Calu3 (cell line): ENCODE data around the gene HAUS7. TPM values are rescaled to one million over a fixed set of nuclear protein-coding genes. Genes with fewer than 3 reads are reported as not detected.

Source experiments
- Bru-seq: library from RNA; stranded (reverse); fragments of 400-500 nt; gene quantifications from one replicate; lab custom pipeline; 2021; lab: Mats Ljungman, UMichigan
- BruChase-seq, 2 experiments: library from RNA; stranded (reverse); fragments of 400-500 nt; gene quantifications; one replicate each; lab custom pipeline; 2021; lab: Mats Ljungman, UMichigan
- BruUV-seq: library from RNA; stranded (reverse); fragments of 400-500 nt; replicated peaks from 2 replicates; lab custom pipeline; 2021; lab: Mats Ljungman, UMichigan
- CTCF ChIA-PET: fragments of 300-600 bp; sonication (Branson Sonifier 250); formaldehyde crosslinking; loops from one replicate; lab custom pipeline; 2022; ENCODE audit warnings: antibody characterized with exemption; lab: Charles Lee
- DNase-seq: peaks from one replicate; pipeline ENCODE4 v3.0.0; 2022
- H3K27ac Mint-ChIP-seq: one replicate; pipeline ENCODE4 v1.8.0; 2022; ENCODE audit warnings: mixed read lengths; ENCODE audit not compliant: unreplicated experiment
- H3K27me3 Mint-ChIP-seq: one replicate; pipeline ENCODE4 v1.8.0; 2022; ENCODE audit warnings: mixed read lengths; ENCODE audit not compliant: unreplicated experiment
- H3K36me3 Mint-ChIP-seq: one replicate; pipeline ENCODE4 v1.8.0; 2022; ENCODE audit warnings: mild to moderate bottlenecking, moderate library complexity, mixed read lengths; ENCODE audit not compliant: insufficient read depth, unreplicated experiment
- H3K4me1 Mint-ChIP-seq: one replicate; pipeline ENCODE4 v1.8.0; 2022; ENCODE audit warnings: mild to moderate bottlenecking, low read depth, mixed read lengths; ENCODE audit not compliant: unreplicated experiment
- H3K4me3 Mint-ChIP-seq: one replicate; pipeline ENCODE4 v1.8.0; 2022; ENCODE audit warnings: mild to moderate bottlenecking, low read depth, moderate library complexity, mixed read lengths; ENCODE audit not compliant: unreplicated experiment
- H3K9me3 Mint-ChIP-seq: one replicate; pipeline ENCODE4 v1.8.0; 2022; ENCODE audit warnings: low read depth, mixed read lengths; ENCODE audit not compliant: unreplicated experiment
- CTCF ChIP-seq: fragments of 200-600 bp; IDR thresholded peaks from one replicate; pipeline ENCODE4 v1.8.0; 2022; ENCODE audit warnings: antibody characterized with exemption; ENCODE audit not compliant: unreplicated experiment
- intact Hi-C: fragments of 100-400 bp; cut with micrococcal nuclease; formaldehyde crosslinking; loops from one replicate; pipeline ENCODE4 v1.10.0; 2022; ENCODE audit not compliant: unreplicated experiment
- long read RNA-seq: library from polyadenylated mRNA; stranded (forward); transcript quantifications from one replicate; pipeline ENCODE4 v2.0.0, GENCODE V29; 2022
- total RNA-seq: library from RNA; stranded (reverse); gene quantifications from 2 replicates; pipeline ENCODE4 v1.2.3, GENCODE V29; 2022

Gene HAUS7
- 38.6 and 40.7 TPM in 2 replicates for total RNA-seq
- Bru-seq, nascent RNA, result percentile 23 among the genes with signal in this experiment
- percentile 16 among the genes with signal in this experiment for BruChase-seq, experiment 1, labeled RNA remaining after a 6-hour chase
- BruChase-seq, experiment 2, labeled RNA remaining after a 2-hour chase, result percentile 21 among the genes with signal in this experiment
- long read RNA-seq, transcript HAUS7-202 (10 exons, 1,363 nt), result major isoform, 43 of 47 reads
- long read RNA-seq, partial matches to known transcripts, result 1 of 47 reads
- long read RNA-seq, other reads (novel, unspliced or antisense), result 3 of 47 reads

- peak within 1 kb of the TSS; percentile 23 for H3K27ac Mint-ChIP-seq
- peak within 1 kb of the TSS; percentile 73 for H3K4me3 Mint-ChIP-seq
- H3K36me3 Mint-ChIP-seq, result peaks cover 13% of the 10 kb centered on the region
- CTCF ChIA-PET, result interaction anchor here (0.6 to 1.0 kb wide), 5 partner anchors 10 to 197 kb away, joined by 3 to 4 read pairs (median 3); no protein-coding TSS in a partner anchor
- peak; percentile 89 for DNase-seq
- no peaks in the 10 kb centered on the region for H3K9me3 Mint-ChIP-seq
- BruUV-seq, result no TSS peak
- H3K27me3 Mint-ChIP-seq, result peaks cover 30% of the 10 kb centered on the region
- intact Hi-C loops, result loop anchor here (1.0 kb wide), 1 partner anchor 37 kb away; no protein-coding TSS in a partner anchor
- TF ChIP-seq CTCF, result peak; percentile 47
- H3K4me1 Mint-ChIP-seq, result no peaks in the 10 kb centered on the region
These were observed at the start of gene HAUS7 for GRCh38 chrX:153470411-153471363. Gene HAUS7, minus strand, starts transcription at chrX:153470576. Its CDS starts 19 bp downstream, at chrX:153470557.

GRCh38 chrX:153519569-153520286 lies 49.4 kb upstream of the HAUS7 start:
- no peak for TF ChIP-seq CTCF
- H3K27me3 Mint-ChIP-seq, result peaks cover 71% of the 10 kb centered on the region
- CTCF ChIA-PET, result no interaction called here
- intact Hi-C loops, result no loop called here
- peaks cover 5% of the 10 kb centered on the region for H3K36me3 Mint-ChIP-seq
- no peak for DNase-seq
- BruUV-seq, result no TSS peak
- no peaks in the 10 kb centered on the region for H3K9me3 Mint-ChIP-seq
- no peak overlapping the region for H3K4me3 Mint-ChIP-seq
- no peaks in the 10 kb centered on the region for H3K4me1 Mint-ChIP-seq
- H3K27ac Mint-ChIP-seq, result no peak overlapping the region

DNA sequence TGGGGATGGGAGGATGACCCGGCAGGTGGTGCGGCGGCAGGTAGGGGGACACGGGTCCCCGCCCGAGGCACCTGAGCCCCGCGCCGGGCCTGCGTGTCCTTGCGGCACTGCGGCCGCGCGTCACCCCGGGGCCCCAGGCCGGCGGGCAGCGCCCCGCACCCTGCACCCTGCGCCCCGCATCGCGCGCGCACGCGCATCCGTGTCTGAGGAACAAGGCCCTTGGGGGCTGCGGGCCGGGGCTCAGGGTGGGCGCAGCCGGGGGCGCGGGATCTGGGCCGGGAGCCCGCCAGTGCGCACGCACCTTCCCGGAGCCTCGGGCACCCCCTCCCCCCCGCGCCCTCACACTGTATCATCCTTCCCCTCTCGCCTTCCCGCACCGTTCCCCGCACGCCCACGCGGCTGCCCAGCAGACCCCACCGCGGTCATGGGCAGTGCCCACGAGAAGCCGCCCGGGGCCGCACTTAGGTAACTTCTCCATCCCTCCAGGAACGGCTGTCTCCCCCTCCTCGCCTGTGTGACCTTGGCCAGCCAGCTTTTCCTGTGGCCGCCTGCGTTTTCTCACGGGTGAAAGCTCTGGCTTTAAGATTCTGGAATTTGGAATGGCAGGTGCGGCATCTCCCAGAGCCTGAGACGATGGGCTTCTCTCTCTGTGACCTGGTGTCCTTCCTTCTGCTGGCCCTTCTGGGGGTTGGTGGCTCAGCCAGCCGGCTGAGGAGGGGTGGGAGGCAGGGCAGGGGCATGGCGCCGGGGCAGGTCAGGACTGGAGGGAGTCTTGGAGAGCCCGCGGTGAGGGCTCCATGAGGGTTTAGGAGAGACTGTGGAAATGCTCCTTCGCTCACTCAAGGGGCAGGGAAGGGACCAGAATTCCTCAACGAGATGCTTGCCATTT lies 47.8 kb upstream of the HAUS7 start:
- CTCF ChIA-PET, result no interaction called here
- TF ChIP-seq CTCF, result no peak
- Mint-ChIP-seq H3K27ac (no peak overlapping the region), H3K4me3 (no peak overlapping the region), H3K27me3 (peaks cover 57% of the 10 kb centered on the region), H3K9me3 (no peaks in the 10 kb centered on the region), H3K4me1 (no peaks in the 10 kb centered on the region), H3K36me3 (peaks cover 5% of the 10 kb centered on the region)
- no peak for DNase-seq
- intact Hi-C loops, result no loop called here
- BruUV-seq, result no TSS peak
